GM18502 (cell line): Measurements from ENCODE around the gene GFRA4.

Source experiments
- ATAC-seq: cut with Tn5 transposase; IDR thresholded peaks from one replicate; pipeline ENCODE4 v1.9.1; 2021; ENCODE audit warnings: mild to moderate bottlenecking; ENCODE audit not compliant: unreplicated experiment, poor library complexity

Gene GFRA4

DNA sequence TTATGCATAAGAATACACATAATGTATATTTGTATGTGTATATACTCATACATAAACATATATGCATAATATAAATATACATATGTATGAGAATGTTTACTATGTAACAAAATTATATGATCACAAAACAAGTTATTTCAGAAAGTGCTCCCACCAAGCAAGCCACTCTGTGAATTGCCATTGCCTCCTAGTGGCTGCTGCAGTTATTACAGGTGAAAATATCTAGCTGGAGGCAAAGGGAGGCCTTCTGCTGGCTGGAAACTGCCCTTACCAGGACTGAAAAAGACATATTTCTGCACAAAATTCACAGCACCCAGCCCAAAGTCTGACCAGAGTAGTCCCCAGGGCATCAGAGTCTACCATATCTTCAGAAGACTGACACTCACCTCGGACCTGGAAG is 33.0 kb upstream of the GFRA4 start:
- ATAC-seq, result no peak

- no peak for ATAC-seq
These were observed 31.7 kb upstream of the GFRA4 start for GRCh38 chr20:3694864-3695263.

DNA sequence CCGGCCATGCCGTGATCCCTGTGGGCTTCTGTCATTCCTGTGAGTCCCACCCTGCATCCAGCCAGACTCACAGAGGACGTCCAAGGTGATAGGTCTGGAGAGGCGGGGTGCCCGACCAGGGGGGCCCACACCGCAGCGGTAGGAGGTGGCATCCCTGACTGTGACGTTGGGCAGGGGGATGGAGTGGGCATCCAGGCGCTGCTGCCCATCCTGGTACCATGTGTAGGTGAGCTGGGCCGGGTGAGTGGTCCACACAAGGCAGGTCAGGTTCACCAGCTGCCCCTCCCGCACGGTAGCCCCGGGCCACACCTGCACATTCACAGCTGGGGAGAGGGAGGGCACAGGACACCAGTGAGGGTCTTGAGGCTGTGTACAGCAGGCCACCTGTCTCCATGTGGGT is 30.2 kb upstream of the GFRA4 start:
- no peak for ATAC-seq

- ATAC-seq, result no peak
These were observed 29.6 kb upstream of the GFRA4 start for GRCh38 chr20:3692706-3693294.

DNA sequence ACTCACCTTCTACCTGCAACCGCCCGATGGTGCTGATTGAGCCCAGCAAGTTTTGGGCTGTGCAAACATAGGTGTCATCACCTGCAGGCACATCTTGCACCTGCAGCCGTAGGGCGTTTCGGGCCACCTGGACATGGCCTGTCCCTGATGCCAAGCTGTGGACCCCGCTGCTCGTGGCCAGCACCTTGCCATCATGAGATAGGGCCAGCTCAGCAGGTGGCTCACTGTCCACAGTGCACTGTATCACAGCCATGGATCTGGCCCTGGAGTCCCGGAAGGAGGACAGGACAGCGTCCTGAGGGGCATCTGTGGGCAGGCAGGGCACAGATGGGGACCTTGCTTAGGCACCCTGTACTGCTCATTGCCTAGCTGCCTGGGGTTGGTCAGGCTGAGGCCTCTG is 28.7 kb upstream of the GFRA4 start:
- ATAC-seq, result no peak

DNA sequence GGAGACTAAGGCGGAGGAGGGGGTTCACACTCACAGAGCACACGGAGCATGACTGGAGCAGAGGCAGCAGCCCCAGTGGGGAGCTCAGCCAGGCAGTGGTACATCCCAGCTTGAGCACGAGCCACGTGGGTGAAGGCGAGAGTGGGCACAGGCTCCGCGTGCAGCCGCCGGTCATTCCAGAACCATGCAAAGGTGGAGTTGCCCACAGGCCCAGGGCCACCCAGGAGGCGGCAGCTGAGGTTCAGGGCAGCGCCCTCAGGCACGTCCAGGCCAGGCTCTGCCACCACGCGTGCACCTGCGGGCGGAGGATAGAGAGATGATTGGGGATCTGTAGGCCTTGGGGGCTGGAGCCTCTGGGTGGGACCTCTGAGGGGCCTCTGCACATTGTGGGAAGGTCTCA is 28.1 kb upstream of the GFRA4 start:
- ATAC-seq, result no peak

GRCh38 chr20:3690413-3690812 is 27.2 kb upstream of the GFRA4 start:
- no peak for ATAC-seq

DNA sequence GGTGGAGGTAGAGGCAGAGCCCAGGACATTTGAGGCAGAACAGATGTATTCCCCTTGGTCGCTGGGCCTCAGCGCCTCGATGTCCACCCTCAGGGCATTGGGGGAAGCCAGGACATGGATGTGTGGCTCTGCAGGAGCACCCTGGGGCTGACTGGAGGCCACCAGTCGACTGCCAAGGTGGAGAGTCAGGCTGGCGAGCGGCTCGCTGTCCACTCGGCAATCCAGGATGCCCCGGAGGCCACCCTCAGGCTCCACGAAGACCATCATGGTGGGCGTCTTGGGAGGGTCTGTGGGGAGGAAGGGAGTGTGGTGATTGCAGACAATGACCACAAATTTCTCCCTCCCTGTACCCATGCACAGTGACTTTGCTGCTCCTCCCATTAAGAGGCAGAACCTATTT is 26.8 kb upstream of the GFRA4 start:
- ATAC-seq, result no peak

DNA sequence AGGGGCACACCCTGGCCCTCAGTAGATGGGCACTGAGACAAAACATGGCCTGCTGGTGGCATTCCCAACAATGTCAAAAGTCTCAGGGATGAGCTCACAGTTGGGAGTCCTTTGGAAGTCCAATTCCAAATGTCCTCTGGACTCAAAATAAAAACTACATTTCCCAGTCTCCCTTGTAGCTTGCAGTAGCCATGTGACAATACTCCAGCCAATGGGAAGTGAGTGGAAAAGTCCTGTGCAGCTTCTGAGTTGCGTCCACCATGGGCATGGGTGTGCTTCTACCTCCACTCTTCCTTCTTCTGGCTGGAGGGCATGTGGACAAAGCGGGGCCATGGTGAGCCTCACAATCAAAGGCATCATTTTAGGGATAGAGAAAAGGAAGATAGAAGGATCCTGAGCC is 24.5 kb upstream of the GFRA4 start:
- no peak for ATAC-seq

- no peak for ATAC-seq
These were observed 23.7 kb upstream of the GFRA4 start for GRCh38 chr20:3686867-3687321.

DNA sequence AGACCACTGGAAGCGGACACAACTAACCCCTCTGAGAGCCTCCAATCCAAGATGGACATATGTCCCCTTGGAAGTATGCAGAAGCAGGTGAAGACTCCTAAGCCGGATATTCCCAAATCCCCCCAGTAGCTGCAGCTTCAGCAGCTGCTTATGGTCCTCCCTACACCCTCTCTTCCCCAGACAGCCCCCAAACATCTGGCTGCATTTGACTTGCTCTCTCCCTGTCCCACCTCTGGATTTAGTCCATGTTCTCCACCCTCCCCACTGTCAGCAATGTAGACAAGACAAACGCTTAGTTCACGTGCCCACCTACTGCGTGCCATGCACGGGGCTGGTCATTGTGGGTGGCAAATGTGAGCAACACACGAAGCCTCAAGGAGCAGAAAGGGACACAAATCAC is 23.2 kb upstream of the GFRA4 start:
- ATAC-seq, result no peak

DNA sequence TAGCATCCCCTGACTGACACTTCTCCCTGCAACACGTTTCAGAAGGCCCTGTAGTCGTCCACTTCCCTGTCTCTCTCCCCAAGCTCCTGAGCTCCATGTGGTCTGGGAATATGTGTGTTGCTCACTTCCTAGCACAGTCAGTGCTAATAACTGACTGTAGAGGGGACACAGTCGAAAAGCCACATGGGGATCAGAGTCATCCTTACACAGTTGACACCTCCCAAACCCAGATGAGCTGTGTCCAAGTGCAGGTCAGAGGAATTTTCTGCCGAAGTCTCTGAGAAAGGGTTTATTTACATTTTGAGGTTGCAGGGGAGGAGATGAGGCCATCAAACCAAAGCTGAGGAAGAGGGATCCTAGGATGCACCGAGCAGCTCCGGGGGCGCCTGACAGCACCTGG is 22.1 kb upstream of the GFRA4 start:
- no peak for ATAC-seq

DNA sequence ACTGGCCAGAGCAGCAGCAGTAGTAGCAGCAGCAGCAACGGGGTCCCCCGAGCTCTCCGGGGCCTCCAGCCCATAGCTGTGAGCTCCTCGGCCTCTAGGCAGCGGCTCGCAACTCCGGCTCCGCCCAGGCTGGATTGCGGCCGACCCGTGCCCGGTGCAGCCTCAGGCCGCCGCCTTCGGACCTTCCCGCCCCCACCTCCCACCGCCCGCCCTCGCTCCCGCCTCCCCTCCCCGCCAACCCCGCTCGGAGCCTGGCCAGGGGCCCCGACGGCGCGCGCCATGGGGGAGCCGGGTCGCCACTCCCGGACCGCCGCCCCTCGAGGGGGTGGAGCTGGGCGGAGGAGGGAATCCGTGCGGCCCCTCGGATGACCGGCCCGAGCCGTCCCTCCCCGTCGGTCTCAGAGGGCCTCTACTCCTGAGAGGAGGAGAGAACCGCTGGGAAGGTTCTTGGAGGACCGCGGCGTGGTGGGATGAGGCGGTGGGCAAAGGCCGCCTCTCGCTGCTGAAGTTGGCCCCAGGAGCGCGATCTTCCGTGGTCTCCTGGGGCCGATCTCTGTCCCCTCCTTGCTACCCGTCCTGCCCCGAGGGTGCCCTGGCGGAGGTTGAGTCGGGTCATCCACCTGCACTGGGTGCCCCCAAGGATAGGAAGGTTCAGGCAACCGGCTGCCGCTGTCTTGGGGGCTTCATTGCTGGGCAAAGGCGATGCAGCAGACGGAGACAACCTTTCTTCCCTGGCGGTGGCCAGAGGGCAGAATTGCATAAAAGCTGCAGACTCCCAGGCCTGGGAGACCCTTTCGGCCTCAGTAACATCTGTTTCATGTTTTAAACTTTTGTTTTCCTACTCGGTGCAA is 19.0 kb upstream of the GFRA4 start, which contains the start of gene ADAM33:
ADAM33 (minus strand) TSS at position 80 of the 851 bp plus-strand sequence; CDS start at position 74, 6 bp downstream.
- ATAC-seq, result no peak

DNA sequence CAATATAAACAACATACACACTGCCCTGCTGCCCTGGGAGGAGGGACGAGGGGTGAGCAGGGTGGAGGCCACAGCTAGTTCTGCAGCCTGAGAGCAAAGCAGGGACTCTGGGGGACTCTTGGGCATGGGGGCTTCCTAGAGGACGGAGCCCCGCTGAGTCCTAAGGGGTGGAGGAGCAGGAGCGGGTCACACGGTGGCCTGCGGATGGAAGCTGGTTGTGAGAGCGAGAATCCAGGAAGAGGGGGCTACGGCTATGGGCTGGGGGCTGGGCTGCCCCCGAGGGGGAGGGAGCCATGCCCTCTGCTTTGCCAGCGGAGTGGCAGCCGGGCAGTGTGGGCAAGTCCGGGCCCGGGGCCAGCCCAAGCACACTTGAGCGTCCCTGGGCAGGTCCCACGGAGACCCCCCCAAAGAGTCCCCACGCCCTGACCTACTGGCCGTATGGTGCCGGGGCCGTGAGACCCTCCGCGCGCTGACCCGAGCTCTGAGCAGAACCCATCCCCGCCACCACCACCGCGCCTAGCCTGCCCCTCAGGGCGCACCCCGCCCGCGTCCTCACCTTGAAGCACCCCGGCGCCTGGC is 18.2 kb upstream of the GFRA4 start:
- no peak for ATAC-seq

- ATAC-seq, result no peak
These were observed 17.6 kb upstream of the GFRA4 start for GRCh38 chr20:3680701-3681351.

GRCh38 chr20:3679749-3680700 is 16.8 kb upstream of the GFRA4 start:
- no peak for ATAC-seq

DNA sequence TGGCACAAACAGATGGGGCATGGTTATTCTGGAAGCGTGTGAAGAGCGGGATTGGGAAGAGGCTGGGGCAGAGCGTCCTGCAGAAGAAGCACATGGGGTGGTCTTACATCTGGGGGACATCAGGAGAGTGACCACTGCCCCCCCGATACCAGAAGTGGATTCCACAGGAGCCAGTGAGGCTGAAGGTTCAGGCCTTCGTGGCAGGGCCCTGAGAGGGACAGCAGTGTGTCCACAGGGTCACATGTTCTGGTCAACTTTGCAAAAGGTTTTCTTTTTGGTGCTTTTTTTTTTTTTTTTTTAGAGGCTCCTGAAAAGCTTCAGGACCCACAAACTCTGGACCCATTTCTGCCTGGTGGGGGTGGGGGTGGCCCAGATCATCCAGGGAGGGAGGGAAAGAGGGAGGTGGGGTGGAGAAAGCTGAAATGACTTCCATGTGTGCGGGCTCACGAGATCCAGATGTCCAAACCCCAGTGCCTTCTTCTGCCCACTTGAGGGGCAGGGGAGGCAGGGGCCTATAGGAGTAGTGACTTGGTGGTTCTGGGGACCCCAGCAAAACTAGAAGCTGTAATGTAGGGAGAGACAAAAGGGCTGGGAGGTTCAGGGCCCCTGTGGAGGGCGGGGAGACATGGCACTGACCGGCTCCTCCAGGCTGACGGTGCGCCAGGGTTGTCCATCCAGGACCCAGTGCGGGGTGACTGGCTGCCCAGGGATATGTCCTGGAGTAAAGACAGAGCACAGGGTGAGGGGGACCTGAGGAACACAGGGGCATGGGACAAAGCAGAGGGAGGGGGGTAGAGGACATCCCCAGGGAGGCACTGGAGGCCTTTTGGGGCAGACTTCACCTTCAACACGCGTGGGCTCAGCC is 15.9 kb upstream of the GFRA4 start:
- no peak for ATAC-seq

GRCh38 chr20:3678198-3678597 is 15.0 kb upstream of the GFRA4 start:
- no peak for ATAC-seq

- ATAC-seq, result no peak
These were observed 14.5 kb upstream of the GFRA4 start for GRCh38 chr20:3677733-3678132.
